ENCODE measurements around the gene ZNF366.

Gene ZNF366

GRCh38 chr5:72507231-72507906 is at the start of gene ZNF366:
Gene ZNF366 (minus strand): TSS chr5:72507410. CDS start chr5:72461496, 45,914 bp downstream.
- H3K4me3 Mint-ChIP-seq, result no peak within 1 kb of the TSS
- H3K27me3 Mint-ChIP-seq, result peaks cover 12% of the 10 kb centered on the region
- H3K27ac Mint-ChIP-seq, result no peak within 1 kb of the TSS
- H3K9me3 Mint-ChIP-seq (ENCODE audit: low read depth), result no peaks in the 10 kb centered on the region
- no peaks in the 10 kb centered on the region for H3K4me1 Mint-ChIP-seq (ENCODE audit: low read depth)
- H3K36me3 Mint-ChIP-seq, result no peaks in the 10 kb centered on the region

GRCh38 chr5:72556351-72557166 is 49.3 kb upstream of the ZNF366 start:
- peak overlapping the region; percentile 88 for H3K4me3 Mint-ChIP-seq

GRCh38 chr5:72555871-72556270 is 48.7 kb upstream of the ZNF366 start:
- peaks cover 20% of the 10 kb centered on the region for H3K4me1 Mint-ChIP-seq (ENCODE audit: low read depth)
- no peaks in the 10 kb centered on the region for H3K36me3 Mint-ChIP-seq
- H3K9me3 Mint-ChIP-seq (ENCODE audit: low read depth), result no peaks in the 10 kb centered on the region
- H3K4me3 Mint-ChIP-seq, result peak overlapping the region; percentile 88
- no peak overlapping the region for H3K27ac Mint-ChIP-seq
- H3K27me3 Mint-ChIP-seq, result peaks cover 27% of the 10 kb centered on the region

More at GRCh38 chr5:72556351-72557166, 49.3 kb upstream of the ZNF366 start:
- peaks cover 28% of the 10 kb centered on the region for H3K27me3 Mint-ChIP-seq
- H3K36me3 Mint-ChIP-seq, result no peaks in the 10 kb centered on the region
- H3K9me3 Mint-ChIP-seq (ENCODE audit: low read depth), result no peaks in the 10 kb centered on the region
- H3K27ac Mint-ChIP-seq, result no peak overlapping the region
- peaks cover 20% of the 10 kb centered on the region for H3K4me1 Mint-ChIP-seq (ENCODE audit: low read depth)

GRCh38 chr5:72554897-72555296 is 47.7 kb upstream of the ZNF366 start:
- no peak overlapping the region for H3K4me3 Mint-ChIP-seq
- H3K36me3 Mint-ChIP-seq, result no peaks in the 10 kb centered on the region
- H3K27me3 Mint-ChIP-seq, result peaks cover 29% of the 10 kb centered on the region
- H3K9me3 Mint-ChIP-seq (ENCODE audit: low read depth), result no peaks in the 10 kb centered on the region
- no peak overlapping the region for H3K27ac Mint-ChIP-seq
- H3K4me1 Mint-ChIP-seq (ENCODE audit: low read depth), result peaks cover 18% of the 10 kb centered on the region

- Mint-ChIP-seq H3K4me3 (no peak overlapping the region), H3K4me1 (ENCODE audit: low read depth) (peaks cover 10% of the 10 kb centered on the region), H3K27me3 (peaks cover 28% of the 10 kb centered on the region)
Measured at GRCh38 chr5:72552041-72552557, 44.9 kb upstream of the ZNF366 start.

GRCh38 chr5:72550595-72550994 is 43.4 kb upstream of the ZNF366 start:
- Mint-ChIP-seq H3K27me3 (peaks cover 24% of the 10 kb centered on the region), H3K27ac (no peak overlapping the region), H3K36me3 (peaks cover 4% of the 10 kb centered on the region), H3K9me3 (ENCODE audit: low read depth) (peaks cover 7% of the 10 kb centered on the region), H3K4me3 (no peak overlapping the region), H3K4me1 (ENCODE audit: low read depth) (no peaks in the 10 kb centered on the region)

More at GRCh38 chr5:72552041-72552557, 44.9 kb upstream of the ZNF366 start:
- Mint-ChIP-seq H3K36me3 (peaks cover 4% of the 10 kb centered on the region), H3K9me3 (ENCODE audit: low read depth) (no peaks in the 10 kb centered on the region), H3K27ac (no peak overlapping the region)

- H3K27me3 Mint-ChIP-seq, result peaks cover 6% of the 10 kb centered on the region
- H3K36me3 Mint-ChIP-seq, result peaks cover 4% of the 10 kb centered on the region
- no peak overlapping the region for H3K4me3 Mint-ChIP-seq
- H3K4me1 Mint-ChIP-seq (ENCODE audit: low read depth), result no peaks in the 10 kb centered on the region
- H3K27ac Mint-ChIP-seq, result no peak overlapping the region
- H3K9me3 Mint-ChIP-seq (ENCODE audit: low read depth), result peaks cover 9% of the 10 kb centered on the region
Measured at GRCh38 chr5:72543811-72544210, 36.6 kb upstream of the ZNF366 start.

GRCh38 chr5:72543365-72543764 is 36.2 kb upstream of the ZNF366 start:
- H3K27ac Mint-ChIP-seq, result no peak overlapping the region
- H3K27me3 Mint-ChIP-seq, result peaks cover 4% of the 10 kb centered on the region
- H3K9me3 Mint-ChIP-seq (ENCODE audit: low read depth), result peaks cover 9% of the 10 kb centered on the region
- peaks cover 3% of the 10 kb centered on the region for H3K36me3 Mint-ChIP-seq
- no peaks in the 10 kb centered on the region for H3K4me1 Mint-ChIP-seq (ENCODE audit: low read depth)
- H3K4me3 Mint-ChIP-seq, result no peak overlapping the region

- Mint-ChIP-seq H3K4me3 (no peak overlapping the region), H3K9me3 (ENCODE audit: low read depth) (peaks cover 9% of the 10 kb centered on the region), H3K4me1 (ENCODE audit: low read depth) (no peaks in the 10 kb centered on the region), H3K27me3 (peaks cover 2% of the 10 kb centered on the region), H3K36me3 (no peaks in the 10 kb centered on the region), H3K27ac (no peak overlapping the region)
Measured at GRCh38 chr5:72542695-72543094, 35.5 kb upstream of the ZNF366 start.

- Mint-ChIP-seq H3K27ac (no peak overlapping the region), H3K4me1 (ENCODE audit: low read depth) (no peaks in the 10 kb centered on the region), H3K27me3 (peaks cover 2% of the 10 kb centered on the region), H3K4me3 (no peak overlapping the region), H3K36me3 (no peaks in the 10 kb centered on the region), H3K9me3 (ENCODE audit: low read depth) (peaks cover 9% of the 10 kb centered on the region)
Measured at GRCh38 chr5:72541501-72542225, 34.5 kb upstream of the ZNF366 start.

GRCh38 chr5:72540759-72541438 is 33.7 kb upstream of the ZNF366 start:
- H3K4me3 Mint-ChIP-seq, result no peak overlapping the region
- no peaks in the 10 kb centered on the region for H3K36me3 Mint-ChIP-seq
- peaks cover 4% of the 10 kb centered on the region for H3K9me3 Mint-ChIP-seq (ENCODE audit: low read depth)
- H3K27me3 Mint-ChIP-seq, result peaks cover 3% of the 10 kb centered on the region
- no peaks in the 10 kb centered on the region for H3K4me1 Mint-ChIP-seq (ENCODE audit: low read depth)
- H3K27ac Mint-ChIP-seq, result no peak overlapping the region

- Mint-ChIP-seq H3K36me3 (no peaks in the 10 kb centered on the region), H3K9me3 (ENCODE audit: low read depth) (no peaks in the 10 kb centered on the region), H3K27ac (no peak overlapping the region), H3K4me3 (no peak overlapping the region), H3K27me3 (peaks cover 8% of the 10 kb centered on the region), H3K4me1 (ENCODE audit: low read depth) (no peaks in the 10 kb centered on the region)
Measured at GRCh38 chr5:72539726-72540125, 32.5 kb upstream of the ZNF366 start.

GRCh38 chr5:72539038-72539437 is 31.8 kb upstream of the ZNF366 start:
- Mint-ChIP-seq H3K27me3 (peaks cover 14% of the 10 kb centered on the region), H3K4me1 (ENCODE audit: low read depth) (no peaks in the 10 kb centered on the region), H3K9me3 (ENCODE audit: low read depth) (no peaks in the 10 kb centered on the region), H3K4me3 (no peak overlapping the region), H3K27ac (no peak overlapping the region), H3K36me3 (peaks cover 2% of the 10 kb centered on the region)

GRCh38 chr5:72537166-72537565 is 30.0 kb upstream of the ZNF366 start:
- H3K27ac Mint-ChIP-seq, result no peak overlapping the region
- peaks cover 6% of the 10 kb centered on the region for H3K36me3 Mint-ChIP-seq
- H3K4me3 Mint-ChIP-seq, result no peak overlapping the region
- peaks cover 5% of the 10 kb centered on the region for H3K9me3 Mint-ChIP-seq (ENCODE audit: low read depth)
- peaks cover 15% of the 10 kb centered on the region for H3K27me3 Mint-ChIP-seq
- no peaks in the 10 kb centered on the region for H3K4me1 Mint-ChIP-seq (ENCODE audit: low read depth)

Data from activated naive CD8-positive, alpha-beta T cell (primary cell).